GM18508 (cell line): ENCODE results near the gene TRIP13.
A peak's percentile ranks its signal among the peaks of the same experiment; 100 is the strongest.

Source experiments
- ATAC-seq: cut with Tn5 transposase; IDR thresholded peaks from one replicate; pipeline ENCODE4 v1.9.1; 2021; ENCODE audit warnings: moderate number of reproducible peaks; ENCODE audit not compliant: insufficient read depth, unreplicated experiment

The TRIP13 gene

DNA sequence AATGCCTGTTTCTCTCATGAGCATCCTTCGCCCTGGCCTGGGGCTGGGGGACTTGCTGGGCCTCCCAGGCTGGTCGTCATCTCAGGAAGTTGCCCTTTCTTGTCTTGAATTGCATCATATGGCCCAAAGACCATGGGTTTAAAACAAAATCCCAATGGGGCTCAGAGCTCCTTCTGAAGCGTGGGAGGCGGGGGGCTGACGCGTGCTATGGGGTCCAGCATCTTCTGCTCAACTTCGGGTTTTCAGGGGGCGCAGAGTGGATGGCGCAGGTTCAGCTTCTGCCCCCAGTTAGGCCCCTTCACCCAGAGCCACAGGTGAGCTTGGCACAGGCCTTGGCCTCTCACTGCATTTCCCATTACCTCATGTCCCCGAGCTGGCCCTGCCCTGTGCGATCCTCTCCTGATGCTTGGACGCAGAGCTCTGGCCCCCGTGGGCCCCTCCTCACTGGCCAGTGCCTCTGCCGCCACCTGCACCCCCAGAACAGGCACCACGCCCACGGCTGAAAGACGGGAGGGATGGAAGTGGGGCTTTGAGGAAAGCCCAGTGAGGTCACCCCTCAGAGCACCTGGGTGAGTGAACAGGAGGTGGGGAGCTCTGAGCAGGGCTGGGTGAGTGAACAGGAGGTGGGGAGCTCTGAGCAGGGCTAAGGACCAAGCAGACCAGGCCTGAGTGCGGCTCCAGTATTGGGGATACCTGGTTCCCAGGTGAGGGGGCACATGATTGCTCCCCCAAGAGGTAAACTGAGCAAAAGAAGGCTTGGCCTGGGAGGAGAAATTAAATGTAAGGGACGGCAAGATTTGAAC is 56.0 kb downstream of the TRIP13 start:
- no peak for ATAC-seq

DNA sequence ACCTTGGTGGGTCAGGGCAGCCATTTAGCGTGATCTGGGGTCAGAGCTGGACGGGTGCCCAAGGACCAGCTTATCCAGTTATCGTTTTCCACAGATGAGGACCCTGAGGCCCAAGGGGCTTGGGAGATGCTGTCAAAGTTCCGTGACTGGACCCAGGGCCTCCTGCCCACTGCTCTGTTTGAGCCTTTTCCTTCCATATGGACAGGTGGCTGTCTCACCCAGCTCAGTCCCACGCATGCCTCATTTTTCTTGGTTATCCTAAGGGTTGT is 56.5 kb downstream of the TRIP13 start:
- no peak for ATAC-seq

DNA sequence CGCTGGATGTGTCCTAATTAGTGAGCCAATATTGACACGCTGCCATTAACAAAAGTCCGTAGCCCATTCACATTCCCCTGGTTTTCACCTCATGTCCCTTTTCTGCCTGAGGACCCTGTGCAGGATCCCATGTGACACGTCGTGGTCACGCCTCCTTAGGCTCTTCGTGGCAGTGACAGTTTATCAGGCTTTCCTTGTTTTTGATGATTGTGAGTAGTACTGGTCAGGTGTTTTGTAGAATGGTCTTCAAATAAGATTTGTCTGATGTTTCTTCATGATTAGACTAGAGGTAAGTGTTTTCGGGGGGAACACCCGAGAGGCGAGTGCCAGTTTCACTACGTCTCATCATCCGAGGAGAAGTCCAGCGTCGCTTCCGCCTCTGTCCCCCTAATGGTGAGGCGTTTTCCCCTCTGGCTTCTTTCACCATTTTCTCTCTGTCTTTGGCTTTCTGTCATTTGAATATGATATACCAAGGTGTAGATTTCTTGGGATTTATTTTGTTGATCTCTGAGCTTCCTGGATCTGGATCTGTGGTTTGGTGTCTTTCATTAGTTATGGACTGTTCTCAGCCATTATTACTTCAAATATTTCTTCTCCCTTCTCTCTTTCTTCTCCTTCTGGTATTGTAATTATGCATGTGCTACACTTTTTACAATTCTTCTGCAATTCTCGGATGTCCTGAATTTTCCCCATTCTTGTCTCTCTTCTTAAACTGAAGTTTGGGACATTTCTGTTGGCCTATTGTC is 57.3 kb downstream of the TRIP13 start:
- no peak for ATAC-seq

DNA sequence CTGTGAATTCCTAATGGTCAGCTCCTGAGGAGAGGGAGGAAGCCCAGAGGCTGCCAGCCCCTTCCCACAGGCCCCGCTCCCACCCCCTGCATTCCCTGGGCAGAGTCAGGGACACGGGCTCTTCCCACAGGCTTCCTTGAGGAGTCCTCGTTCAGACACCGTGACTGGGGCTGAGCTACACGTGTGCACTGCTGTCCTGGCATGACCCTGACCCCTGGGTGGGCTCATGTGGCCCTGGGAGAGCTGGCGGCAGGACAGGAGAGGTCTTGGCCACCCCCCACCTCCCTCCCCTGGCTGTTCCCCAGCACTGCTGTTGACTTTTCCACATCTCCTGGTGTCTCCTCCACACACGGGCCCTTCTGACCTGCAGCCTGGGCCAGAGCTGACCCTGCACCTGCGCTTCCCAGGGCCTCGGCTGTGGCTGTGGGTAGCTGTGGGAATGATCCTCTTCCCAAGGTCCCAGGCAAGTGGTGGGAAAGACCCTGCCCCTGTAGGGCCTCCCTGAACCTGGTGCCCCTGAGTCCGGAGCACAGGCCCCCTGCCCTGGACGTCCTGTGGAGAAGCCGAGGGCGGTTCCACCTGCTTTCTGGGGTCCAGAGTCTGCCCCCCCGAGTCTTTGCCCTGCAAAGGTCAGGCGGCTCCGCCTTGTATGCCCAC is 59.4 kb downstream of the TRIP13 start:
- no peak for ATAC-seq

DNA sequence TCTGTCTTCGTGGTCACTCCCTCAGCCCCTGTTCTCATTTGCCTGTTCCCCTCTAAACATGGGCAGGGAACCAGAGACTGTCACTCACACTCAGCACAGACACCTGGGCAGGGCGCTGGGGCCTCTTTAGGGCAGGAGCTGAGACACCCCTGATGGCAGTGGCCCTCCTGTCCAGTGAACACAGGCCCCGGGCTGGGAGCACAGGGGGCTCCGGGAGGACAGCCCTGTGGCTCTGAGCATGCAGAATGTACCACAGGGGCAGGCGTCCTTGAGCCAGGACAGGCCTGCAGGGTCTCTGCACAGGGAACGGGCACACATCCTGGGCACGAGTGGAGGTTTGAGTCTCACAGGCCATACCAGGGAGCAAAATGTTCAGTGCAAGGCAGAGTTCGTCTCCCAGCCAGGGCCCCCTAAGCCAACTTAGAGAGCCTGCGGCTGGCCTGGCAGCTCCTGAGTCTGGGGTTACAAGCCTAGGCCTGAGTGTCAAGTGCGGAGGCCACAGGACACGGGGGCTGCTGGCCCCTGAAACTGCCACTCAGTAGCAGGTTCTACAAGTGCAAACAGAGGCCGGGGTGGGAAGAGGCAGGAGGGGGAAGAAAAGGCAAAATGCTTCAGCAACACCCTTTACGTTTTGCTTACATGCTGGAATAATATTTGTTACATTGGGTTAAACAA is 60.0 kb downstream of the TRIP13 start:
- no peak for ATAC-seq

DNA sequence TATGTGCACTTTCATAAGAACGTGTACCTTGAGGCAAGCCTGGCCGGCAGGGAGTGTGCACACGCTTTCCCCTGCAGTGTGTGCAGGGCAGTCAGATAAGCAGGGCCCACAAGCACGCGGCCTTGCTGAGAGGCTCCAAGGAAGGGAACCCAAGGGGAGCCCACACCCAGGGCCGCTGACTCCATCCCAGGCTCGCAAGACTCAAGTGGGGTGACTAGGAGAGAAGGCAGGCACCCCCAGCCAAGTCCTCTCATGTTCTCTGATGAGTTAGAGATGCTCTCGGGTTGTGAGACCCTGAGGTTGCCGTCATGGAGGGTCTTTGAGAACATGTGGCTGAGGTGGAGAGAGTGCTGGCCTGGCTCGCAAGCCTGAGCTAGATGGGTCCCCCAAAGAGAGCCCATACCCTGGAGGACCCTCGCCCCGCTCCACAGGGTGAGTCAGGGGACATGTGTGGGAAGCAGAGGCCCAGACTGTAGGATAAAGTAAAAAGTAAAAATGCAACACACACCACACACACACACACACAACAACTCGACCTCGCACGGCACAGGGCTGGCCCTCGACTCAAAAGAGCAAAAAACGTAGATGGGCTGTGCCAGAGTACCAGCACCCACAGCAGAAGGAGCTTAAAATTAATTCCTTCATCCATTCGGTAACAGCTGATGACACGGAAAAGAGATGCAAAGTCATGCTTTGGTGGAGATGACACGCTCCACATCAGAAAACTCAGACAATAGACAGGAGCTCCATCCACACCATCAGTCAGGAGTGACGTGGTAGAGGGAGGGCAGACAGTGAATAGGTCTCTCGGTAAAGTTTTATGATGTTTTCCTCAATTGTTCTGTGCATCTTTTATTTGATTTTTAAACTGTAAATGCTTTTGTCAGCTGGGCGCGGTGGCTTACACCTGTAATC is 61.1 kb downstream of the TRIP13 start:
- no peak for ATAC-seq

DNA sequence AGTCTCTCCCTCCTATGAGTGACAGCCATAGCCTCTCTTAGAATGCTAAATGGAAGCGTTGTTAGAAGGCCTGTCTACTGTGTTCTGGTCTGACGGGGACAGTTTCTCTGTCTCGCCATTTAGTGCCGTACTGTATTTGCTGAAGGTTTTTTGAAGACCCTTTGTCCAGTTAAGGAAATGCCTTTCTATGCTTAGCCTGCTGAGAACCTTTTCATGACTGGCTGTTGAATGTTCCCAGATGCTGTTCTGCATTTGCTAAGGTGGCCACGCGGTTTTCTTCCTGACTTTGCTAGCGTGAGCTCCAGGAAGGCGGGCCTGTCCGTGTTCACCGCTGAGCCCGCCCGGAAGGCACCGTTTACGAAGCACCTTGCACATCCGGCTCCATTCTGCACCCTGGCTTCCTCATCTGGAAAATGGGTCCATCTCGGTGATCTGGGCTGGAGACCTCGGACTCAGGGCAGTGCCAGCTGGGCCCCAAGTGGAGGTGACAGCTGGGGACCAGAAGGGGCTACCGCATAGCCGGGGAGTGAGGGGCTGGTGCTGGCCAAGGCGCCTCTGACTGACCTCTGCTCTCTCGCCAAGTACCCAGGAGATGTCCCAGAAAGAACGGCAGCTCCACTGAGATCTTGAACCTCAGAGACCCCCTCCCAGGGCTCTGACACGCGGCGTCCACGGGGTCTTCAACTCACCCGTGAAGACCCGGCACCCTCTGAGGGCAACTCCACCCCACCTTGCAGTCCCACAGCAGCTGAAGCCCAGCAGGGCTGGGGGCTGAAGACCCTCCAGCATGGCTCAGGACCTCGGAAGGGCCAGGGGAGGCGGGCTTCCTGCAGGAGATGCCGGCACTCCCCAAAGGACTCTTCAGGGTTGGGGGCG is 63.4 kb downstream of the TRIP13 start:
- no peak for ATAC-seq

DNA sequence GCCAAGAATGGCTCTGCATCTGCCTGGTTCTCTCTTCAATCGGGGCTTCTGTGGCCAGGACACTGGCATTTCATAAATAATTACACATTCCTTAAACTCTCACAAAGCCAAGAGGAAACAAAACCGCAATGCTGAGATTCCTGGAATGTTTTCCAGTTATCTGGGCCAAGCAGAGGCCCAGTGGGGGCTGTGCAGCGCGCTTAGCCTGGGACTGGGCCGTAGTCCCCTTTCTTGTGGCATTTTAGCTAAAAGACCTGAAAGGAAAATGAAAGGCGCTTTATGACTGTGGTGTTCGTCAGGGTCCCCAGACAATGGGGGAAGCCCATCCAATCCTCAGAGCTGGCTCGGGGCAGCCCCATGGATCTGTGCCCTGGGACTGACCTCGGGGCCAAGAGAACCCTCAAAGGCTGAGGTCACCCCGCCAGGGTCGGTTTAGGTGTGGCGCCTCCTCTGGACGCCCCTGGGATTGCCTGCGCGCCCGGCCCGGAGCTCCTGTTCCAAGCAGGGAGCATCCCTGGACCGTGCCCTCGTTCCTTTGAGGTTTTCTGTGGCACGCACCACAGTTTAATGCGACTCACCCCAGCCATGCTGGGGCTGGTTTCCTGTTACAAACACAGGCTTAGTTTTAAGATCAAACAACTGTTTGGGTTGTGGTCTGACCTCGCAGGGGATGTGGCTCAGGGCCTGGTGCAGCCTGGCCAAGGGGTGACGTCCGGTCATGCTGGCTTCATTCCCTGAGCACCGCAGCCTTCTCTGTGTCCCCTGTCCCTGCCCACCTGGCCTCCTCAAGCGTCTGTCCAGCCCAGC is 64.5 kb downstream of the TRIP13 start:
- peak; percentile 67 for ATAC-seq

DNA sequence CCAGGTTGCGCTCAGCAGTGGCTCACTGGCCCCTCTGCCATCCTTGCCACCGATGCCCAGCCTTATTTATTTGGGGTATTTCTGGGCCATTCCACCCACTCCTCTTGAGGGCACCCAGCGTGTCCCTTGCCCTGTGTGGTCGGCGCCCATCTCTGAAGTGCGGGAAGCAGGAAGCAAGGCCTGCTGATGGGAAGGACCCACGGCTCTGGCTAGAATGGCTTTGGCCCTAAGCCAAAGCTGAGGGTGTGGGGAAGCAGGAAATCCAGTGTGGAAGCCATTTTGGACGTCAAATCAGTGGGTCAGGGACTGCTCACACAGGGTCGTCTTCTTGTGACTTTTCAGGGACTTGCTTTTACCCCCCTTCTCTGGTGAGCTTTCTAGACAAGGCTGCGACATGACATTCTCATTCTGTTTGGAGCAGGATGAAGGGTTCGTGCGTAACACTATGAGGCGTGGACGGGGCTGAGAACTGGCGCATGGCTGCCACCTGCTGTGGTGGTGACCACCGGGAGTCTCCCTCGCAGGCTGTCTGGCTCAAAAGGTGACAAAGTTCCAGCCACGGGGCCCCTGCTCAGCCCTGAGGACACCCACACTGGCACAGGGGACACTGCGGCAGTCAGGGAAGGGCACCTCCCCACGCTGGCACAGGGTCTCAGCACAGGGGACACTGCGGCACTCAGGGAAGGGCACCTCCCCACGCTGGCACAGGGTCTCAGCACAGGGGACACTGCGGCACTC is 65.2 kb downstream of the TRIP13 start:
- ATAC-seq, result no peak

DNA sequence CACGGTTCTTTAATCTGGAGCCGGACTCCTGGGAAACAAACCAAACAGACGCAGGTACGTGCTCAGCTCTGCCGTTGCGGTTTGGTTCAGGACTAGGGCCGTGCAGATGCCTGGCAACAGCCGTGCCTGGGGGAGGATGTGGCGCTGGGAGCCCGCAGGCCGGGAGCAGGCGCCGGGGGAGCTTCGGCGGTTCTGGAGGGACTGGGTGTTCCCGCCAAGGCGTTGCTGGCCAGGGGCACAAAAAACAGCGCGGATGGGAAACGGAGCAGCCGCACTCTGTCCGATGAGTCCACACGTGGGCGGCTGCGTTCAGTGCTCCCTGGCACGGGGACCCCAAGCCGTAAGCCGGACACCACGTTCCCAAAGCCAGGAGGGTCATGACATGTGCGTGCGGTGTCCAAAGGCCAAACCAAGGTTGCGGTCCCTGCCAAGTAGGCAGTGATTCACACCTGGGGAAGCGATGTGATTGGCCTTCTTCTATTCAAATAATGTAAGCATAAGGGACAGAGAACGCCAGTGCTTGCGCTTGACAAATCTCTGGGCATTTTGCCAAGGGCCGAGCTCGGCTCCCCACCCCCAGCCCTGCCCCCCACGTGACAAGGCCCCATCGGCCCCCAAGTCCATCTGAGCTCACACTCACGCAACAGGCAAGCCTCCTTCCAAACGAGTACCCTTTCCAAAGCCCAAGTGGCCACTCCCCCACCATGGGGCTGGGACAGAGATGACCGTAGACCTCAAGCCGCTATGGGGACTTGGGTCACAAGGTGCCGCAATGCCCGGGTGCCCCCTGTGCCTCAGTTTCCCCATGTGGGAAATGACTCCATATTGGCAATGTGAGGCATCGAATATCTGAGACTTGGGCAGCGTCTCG is 66.3 kb downstream of the TRIP13 start:
- no peak for ATAC-seq

DNA sequence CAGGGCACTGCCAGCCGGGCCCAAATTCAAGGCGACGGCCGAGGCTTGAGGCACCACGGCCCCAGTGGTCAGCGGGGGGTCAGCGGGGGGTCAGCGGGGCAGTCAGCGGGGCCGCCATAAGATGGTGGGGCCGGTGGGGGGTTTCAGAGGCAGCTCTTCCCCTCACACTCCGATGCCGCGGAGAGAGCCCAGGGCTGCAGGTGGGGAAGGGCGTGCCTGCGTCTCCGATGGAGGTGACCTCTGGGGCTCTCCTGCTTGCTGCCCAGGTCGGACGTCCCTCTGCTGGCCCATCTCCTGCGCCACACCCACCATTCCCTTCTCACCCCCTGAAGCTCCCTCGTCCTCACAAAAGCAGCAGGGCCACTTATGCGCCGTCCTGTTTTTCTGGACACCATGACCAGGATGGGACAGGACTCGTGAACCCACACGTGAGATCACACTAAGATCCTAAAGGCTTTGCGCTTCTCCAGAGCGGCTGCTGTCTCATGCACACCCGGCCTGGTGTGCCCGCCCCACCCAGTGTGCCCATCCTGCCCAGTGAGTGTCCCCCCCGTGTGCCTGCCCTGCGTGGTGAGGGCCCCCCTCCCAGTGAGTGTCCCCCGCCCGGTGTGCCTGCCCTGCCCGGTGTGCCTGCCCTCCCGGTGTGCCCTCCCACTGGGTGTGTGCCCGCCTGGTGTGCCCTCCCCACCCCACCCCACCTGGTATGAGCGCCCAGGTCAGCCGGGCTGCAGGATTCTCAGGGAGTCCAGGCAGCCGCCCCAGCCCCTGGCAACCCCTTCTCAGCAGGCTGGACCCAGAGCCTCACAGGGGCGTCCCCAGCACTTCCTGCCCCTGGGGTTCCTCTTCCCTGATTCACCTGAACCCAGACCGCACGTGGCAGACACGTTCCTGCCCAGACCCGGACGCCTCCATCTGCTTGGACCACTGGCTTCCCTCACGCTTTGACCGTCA is 67.2 kb downstream of the TRIP13 start:
- no peak for ATAC-seq

DNA sequence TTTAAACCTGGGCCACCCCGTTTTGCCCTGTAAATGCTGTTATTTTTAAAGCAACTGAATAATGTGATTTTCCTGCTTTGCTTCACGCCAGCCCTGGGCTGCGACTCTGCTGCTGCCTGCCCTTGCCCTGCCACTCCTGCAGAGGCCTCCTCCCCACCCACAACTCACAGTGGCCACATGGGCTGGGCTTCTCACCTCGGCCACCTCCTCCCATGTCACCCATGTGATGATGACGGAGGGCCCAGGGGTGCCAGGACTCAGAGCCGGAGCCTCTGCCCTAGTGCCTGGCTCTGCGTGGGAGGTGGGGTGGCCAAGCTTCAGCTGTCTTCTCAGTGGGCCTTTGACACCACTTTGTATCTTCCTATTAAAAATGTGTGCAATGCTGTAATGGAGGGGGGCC is 67.9 kb downstream of the TRIP13 start:
- ATAC-seq, result no peak

DNA sequence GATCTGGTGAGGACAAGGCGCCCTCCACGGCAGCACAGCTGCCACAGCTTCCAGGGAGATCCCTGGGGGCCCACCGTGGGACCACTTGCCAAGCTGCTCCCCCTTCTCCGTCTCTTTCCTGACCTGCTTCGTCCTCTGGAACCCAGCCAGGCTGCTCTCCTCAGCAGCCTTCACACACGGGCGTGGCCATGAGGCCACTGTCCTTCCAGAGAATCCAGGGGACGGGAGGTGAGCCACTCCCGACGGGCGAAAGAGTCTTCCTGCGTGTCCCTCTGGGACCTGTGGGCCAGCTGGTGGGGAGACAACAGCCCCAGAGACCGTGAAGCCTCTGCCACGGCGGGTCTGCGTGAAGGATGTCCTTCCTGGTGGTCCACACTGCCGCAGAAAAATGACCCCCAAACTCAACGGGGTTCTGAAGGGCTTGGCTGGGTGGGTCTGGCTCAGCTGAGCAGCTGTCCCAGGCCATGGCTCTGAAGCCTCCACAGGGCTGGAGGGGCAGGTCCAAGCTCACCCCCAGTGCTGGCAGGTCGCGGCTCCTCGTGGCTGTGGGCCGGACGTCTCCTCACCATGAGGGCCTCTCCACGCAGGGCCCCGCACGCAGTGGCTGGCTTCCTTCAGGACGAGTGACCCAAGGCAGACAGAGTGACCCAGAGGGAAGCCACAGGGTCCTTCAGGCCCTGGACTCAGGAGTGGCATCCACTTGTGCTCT is 68.5 kb downstream of the TRIP13 start:
- ATAC-seq, result no peak

DNA sequence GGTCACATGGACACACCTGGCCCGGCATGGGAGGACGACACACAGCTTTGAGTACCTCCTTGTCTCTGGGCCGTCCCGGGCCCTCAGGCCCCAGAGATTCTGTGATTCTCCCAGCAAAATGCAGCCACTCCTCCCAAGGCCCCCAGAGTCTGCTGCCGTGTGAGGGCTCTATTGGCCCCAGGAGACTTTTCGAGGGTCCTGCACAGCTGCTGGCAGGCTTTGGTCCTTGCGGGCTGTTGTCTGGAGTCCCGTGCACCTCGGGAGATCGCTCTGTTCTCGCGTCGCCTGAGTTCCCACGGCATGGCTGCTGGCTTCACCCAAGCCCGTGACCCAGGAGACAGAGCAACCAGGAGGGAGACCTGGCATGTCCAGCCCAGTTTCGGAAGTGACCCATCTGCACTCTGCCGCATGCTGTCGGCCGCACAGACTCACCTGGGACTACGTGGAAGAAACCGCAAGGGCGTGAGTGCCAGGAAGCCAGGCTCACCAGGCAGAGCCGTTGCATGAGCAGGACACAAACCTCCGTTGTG is 69.1 kb downstream of the TRIP13 start:
- no peak for ATAC-seq

DNA sequence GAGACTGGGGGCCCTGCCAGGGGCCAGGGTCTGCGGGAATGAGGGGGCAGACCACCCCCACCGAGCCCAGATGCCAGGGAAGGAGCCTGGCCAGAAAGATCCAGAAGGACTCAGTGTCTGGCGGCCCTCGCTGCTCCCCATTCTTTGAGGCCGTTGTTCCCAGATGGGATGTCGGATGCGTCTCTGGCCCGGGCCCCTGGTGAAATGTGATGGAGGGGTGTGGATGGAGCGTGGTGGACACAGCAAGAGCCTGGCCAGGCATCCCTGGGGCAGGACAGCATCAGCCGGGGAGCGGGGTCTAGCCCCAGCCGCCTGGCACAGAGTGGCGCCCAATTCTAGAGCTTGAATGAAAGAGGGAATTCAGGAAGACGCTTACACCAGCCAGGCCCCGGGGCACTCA is 69.7 kb downstream of the TRIP13 start:
- no peak for ATAC-seq
